Islet precursor cell (in vitro differentiated cells): ENCODE data around the gene ADRB1.

Experiments used
- DNase-seq: peaks from one replicate; pipeline ENCODE4 v3.0.0-alpha.2; 2018

The ADRB1 gene

GRCh38 chr10:114058297-114058696 lies 14.6 kb downstream of the ADRB1 start:
- DNase-seq = no peak

- DNase-seq = no peak
Measured at GRCh38 chr10:114059561-114059960, 15.9 kb downstream of the ADRB1 start.

- no peak for DNase-seq
Measured at GRCh38 chr10:114060456-114060855, 16.8 kb downstream of the ADRB1 start.

- no peak for DNase-seq
Measured at GRCh38 chr10:114061148-114061547, 17.5 kb downstream of the ADRB1 start.

- DNase-seq = no peak
Measured at GRCh38 chr10:114061789-114062188, 18.1 kb downstream of the ADRB1 start.

- DNase-seq = no peak
Measured at GRCh38 chr10:114064151-114065048, 20.7 kb downstream of the ADRB1 start.

GRCh38 chr10:114065049-114065435 lies 21.4 kb downstream of the ADRB1 start:
- no peak for DNase-seq

- DNase-seq = no peak
Measured at GRCh38 chr10:114068054-114068707, 24.5 kb downstream of the ADRB1 start.

- no peak for DNase-seq
Measured at GRCh38 chr10:114070710-114071109, 27.0 kb downstream of the ADRB1 start.

- no peak for DNase-seq
Measured at GRCh38 chr10:114071178-114071577, 27.5 kb downstream of the ADRB1 start.

- no peak for DNase-seq
Measured at GRCh38 chr10:114073395-114074186, 29.9 kb downstream of the ADRB1 start.

GRCh38 chr10:114075093-114075492 lies 31.4 kb downstream of the ADRB1 start:
- no peak for DNase-seq

- DNase-seq = no peak
Measured at GRCh38 chr10:114077347-114077746, 33.7 kb downstream of the ADRB1 start.

GRCh38 chr10:114077815-114078219 lies 34.2 kb downstream of the ADRB1 start:
- DNase-seq = no peak

GRCh38 chr10:114078346-114078745 lies 34.7 kb downstream of the ADRB1 start:
- no peak for DNase-seq

GRCh38 chr10:114079421-114079820 lies 35.8 kb downstream of the ADRB1 start:
- DNase-seq = no peak

- no peak for DNase-seq
Measured at GRCh38 chr10:114081911-114082583, 38.4 kb downstream of the ADRB1 start.

GRCh38 chr10:114083040-114083439 lies 39.4 kb downstream of the ADRB1 start:
- no peak for DNase-seq

- no peak for DNase-seq
Measured at GRCh38 chr10:114084215-114084614, 40.5 kb downstream of the ADRB1 start.

GRCh38 chr10:114087255-114087654 lies 43.6 kb downstream of the ADRB1 start:
- no peak for DNase-seq

GRCh38 chr10:114087655-114088054 lies 44.0 kb downstream of the ADRB1 start:
- no peak for DNase-seq

GRCh38 chr10:114094795-114095194 lies 51.1 kb downstream of the ADRB1 start:
- DNase-seq = no peak
